HG02840 (cell line): Measurements from ENCODE around the gene DPH2.
A peak's percentile ranks its signal among the peaks of the same experiment; 100 is the strongest.

Source experiments
- ATAC-seq: cut with Tn5 transposase; IDR thresholded peaks from one replicate; pipeline ENCODE4 v1.9.1; 2021; ENCODE audit warnings: mild to moderate bottlenecking, moderate library complexity, moderate number of reproducible peaks; ENCODE audit not compliant: unreplicated experiment, low FRiP score

Gene DPH2

GRCh38 chr1:43969746-43970466 lies at the start of gene DPH2:
TSS of gene DPH2 (plus strand) at chr1:43970010. CDS start at chr1:43970176, 166 bp downstream.
- ATAC-seq: peak; percentile 67

DNA sequence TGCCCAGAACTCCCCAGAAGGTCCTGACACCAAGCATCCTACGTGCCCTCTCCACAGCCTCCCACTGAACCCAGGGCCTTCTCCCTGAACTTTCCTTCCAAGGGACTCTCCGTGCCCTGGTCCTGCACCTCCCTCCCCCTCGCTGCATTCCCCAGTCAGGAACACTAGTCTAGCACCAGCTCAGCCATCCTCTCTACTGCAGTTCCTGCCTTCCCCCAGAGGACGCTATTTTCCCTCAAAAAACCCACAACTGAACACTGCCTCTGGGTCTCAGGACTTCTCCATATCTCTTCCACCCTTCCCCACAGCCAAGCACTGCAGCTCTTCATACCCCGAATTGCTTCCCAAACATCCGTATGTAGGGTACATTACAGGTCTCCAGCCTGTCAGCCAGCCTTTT lies 48.8 kb upstream of the DPH2 start:
- ATAC-seq: no peak

- no peak for ATAC-seq
Measured at GRCh38 chr1:43924516-43924915, 45.3 kb upstream of the DPH2 start.

GRCh38 chr1:43925846-43926245 lies 44.0 kb upstream of the DPH2 start:
- no peak for ATAC-seq

GRCh38 chr1:43930168-43930948 lies 39.5 kb upstream of the DPH2 start:
- ATAC-seq: no peak

DNA sequence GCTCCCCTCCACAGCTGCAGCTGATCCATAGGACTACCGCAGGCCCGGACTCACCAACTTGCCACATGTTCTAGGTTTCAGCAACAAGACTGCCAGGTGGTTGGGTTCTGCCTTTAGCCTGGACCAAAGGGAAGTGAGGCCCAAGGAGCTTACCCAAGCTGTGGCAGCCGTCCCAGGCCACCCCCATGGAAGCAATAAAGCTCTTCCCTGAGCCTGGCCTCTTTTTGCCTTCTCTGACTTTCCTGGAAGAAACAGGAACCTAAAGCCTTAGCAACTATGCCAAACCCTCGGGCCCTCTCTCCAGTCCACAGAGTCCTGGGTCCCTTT lies 38.9 kb upstream of the DPH2 start:
- no peak for ATAC-seq

GRCh38 chr1:43931711-43932660 lies 37.8 kb upstream of the DPH2 start:
- no peak for ATAC-seq

GRCh38 chr1:43932786-43933385 lies 36.9 kb upstream of the DPH2 start:
- no peak for ATAC-seq

GRCh38 chr1:43933386-43934100 lies 36.3 kb upstream of the DPH2 start, which contains the start of gene ARTN:
TSS of gene ARTN (plus strand) at chr1:43933801. CDS start at chr1:43935657, 1,856 bp downstream.
- ATAC-seq: no peak

- no peak for ATAC-seq
Measured at GRCh38 chr1:43934101-43934985, 35.5 kb upstream of the DPH2 start.

DNA sequence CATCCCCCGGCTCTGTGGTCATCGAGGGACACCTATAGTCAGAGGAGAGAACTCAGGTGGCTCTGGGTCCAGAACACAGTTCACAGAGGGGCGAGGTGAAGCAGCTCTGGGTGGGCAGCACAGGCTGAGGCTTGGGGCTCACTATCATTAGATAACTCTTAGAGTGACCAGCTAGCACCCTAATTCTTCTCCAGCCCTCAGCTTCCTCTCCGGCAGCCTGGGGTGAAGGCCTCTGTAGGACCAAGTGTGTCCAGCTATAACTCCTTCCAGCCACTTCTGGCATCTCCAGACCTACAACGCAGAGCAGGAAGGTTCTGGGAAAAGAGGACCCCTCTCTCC lies 34.9 kb upstream of the DPH2 start:
- no peak for ATAC-seq

- ATAC-seq: no peak
Measured at GRCh38 chr1:43935711-43936427, 33.9 kb upstream of the DPH2 start.

GRCh38 chr1:43936431-43937151 lies 33.2 kb upstream of the DPH2 start:
- no peak for ATAC-seq

- no peak for ATAC-seq
Measured at GRCh38 chr1:43937179-43937865, 32.5 kb upstream of the DPH2 start.

DNA sequence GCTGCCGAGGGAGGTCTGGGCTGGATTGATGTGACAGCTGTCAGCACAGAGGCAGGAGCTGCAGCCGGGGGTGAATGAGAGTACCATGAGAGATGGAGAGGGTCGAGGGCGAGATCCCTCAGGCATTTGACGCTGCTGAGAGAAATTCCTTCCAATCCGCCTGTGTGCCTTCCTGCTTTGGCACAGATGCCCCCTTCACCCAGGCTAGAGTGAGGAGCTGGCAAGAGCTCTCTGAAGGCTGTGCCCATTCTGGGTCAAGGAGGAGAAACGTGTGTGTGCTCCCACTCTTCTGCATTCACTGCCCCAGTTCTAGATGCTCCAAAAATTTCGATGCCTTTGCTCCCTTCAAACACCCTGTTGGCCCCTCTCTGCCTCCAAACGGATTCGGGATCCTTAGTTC lies 31.4 kb upstream of the DPH2 start:
- ATAC-seq: no peak

DNA sequence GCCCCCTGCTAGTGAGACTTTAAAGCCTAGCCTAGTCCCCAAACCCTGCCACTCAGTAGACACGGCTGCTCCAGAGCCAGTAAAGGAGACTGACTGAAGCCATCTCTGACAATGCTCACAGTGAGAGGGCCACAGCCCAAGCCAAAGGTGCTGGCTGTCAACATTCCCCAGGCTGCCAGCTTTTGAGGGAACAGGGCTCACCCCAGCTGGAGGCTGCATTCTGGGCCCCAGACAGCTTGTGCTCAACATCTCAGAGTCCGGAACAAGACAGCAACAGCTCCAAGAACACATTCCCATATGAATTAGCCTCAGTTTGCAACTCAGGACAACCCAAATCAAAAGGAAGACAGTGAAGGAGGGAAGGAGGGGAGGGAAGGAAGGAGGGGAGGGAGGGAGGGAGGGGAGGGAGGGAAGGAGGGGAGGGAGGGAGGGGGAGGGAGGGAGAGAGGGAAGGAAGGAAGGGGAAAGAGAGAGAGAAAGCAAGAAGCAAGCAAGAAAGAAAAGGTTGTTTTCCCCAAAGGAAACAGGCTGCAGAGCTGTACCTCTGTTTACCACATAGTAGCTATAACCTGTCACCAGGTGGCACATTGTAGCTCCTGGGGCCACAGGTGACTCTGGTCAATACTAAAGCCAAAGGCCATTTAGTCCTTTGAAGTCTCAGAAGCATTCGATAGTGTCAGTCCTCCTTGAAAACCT lies 30.8 kb upstream of the DPH2 start:
- ATAC-seq: no peak

GRCh38 chr1:43942411-43942810 lies 27.4 kb upstream of the DPH2 start:
- ATAC-seq: no peak
